Renal cortex interstitium (tissue), 11 donors: ENCODE data around the gene NPPC. TPM values are rescaled to one million over a fixed set of nuclear protein-coding genes. Genes with fewer than 3 reads are reported as not detected.
A peak's percentile ranks its signal among the peaks of the same experiment; 100 is the strongest.
"Not testable (repeated sequence)": the region's sequence is repeated elsewhere in the genome, so short reads cannot be mapped to it uniquely, and the experiment has no call there.

Source experiments
- DNase-seq, 11 donors: peaks; one replicate each; pipeline ENCODE4 v3.0.0-alpha.2; 2013; ENCODE audit warnings: low read depth in 9 of 11, low spot score in 4 of 11; ENCODE audit errors: extremely low read depth in 1 of 11
- polyA plus RNA-seq, 3 donors: library from polyadenylated mRNA; unstranded; fragments of 120-200 nt; gene quantifications; one replicate each; pipeline ENCODE4 v1.2.1, GENCODE V29; 2013; ENCODE audit not compliant: insufficient read length in 3 of 3

The NPPC gene
- polyA plus RNA-seq, 3 donors = 0.25 to 1.1 (median 0.67) TPM

- DNase-seq = no peak
Observed at GRCh38 chr2:231905026-231905425, 21.2 kb downstream of the NPPC start.

- no peak for DNase-seq
Observed at GRCh38 chr2:231904161-231904611, 22.0 kb downstream of the NPPC start.

- DNase-seq = no peak
Observed at GRCh38 chr2:231902598-231902997, 23.6 kb downstream of the NPPC start.

- no peak for DNase-seq
Observed at GRCh38 chr2:231900972-231901371, 25.2 kb downstream of the NPPC start.

GRCh38 chr2:231900486-231900942 is 25.7 kb downstream of the NPPC start:
- DNase-seq = peak in 2 of 11 donors; percentile 41 to 42

GRCh38 chr2:231894566-231895380 is 31.4 kb downstream of the NPPC start:
- no peak for DNase-seq

DNA sequence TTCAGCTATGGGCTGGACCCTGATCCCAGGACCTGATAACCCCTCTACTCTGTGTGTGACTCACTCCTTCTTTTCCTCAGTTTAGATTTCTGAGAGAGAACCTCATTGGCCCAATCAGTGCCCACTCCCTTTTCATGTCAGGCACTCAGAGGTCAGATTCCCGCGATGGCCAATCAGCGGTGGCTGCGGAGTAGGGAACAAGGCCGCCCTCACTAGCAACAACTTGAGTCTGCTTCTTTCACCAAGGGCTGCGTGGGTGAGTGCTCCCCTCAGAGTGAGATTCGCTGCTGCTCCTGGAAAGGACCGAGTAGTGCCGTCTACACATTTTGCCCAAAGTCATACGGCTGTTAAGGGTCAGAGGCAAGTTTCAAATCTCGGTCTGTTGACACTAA is 34.7 kb downstream of the NPPC start:
- no peak for DNase-seq

- DNase-seq = no peak
Observed at GRCh38 chr2:231890896-231891513, 35.2 kb downstream of the NPPC start.

GRCh38 chr2:231887756-231888155 is 38.4 kb downstream of the NPPC start:
- DNase-seq = no peak

- DNase-seq = no peak
Observed at GRCh38 chr2:231886071-231886681, 40.0 kb downstream of the NPPC start.

- DNase-seq = no peak
Observed at GRCh38 chr2:231884438-231885140, 41.6 kb downstream of the NPPC start.

- peak; percentile 58 to 84 (median 74) for DNase-seq
Observed at GRCh38 chr2:231883468-231883881, 42.7 kb downstream of the NPPC start.

GRCh38 chr2:231882646-231883045 is 43.5 kb downstream of the NPPC start:
- no peak for DNase-seq

GRCh38 chr2:231880371-231880770 is 45.8 kb downstream of the NPPC start:
- DNase-seq = not testable (repeated sequence)

- DNase-seq = peak in 3 of 11 donors; percentile 13 to 40 (median 31)
Observed at GRCh38 chr2:231879216-231879615, 47.0 kb downstream of the NPPC start.

GRCh38 chr2:231877533-231878456 is 48.4 kb downstream of the NPPC start:
- DNase-seq = no peak

DNA sequence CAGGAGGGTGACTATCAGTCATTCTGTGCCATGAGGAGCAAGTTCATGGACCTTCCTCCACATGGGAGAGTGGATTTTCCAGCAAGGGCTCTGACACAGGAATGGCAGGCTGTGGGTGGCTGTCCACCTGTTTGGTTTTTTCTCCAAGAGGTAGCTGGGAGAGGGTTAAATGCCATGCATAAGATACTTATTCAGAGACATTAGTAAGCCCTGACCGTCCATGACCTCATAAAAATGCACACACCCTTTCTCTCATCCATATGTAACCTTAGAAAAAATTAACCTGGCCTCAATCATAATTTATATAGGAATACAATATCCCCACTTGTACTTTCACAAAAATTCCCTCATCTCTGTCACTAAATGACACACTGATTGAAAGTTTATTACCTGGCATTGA is 51.3 kb downstream of the NPPC start:
- DNase-seq = no peak
